Measurements from ENCODE around the gene RPS15.
"Not testable (repeated sequence)": the region's sequence is repeated elsewhere in the genome, so short reads cannot be mapped to it uniquely, and the experiment has no call there.

The RPS15 gene

DNA sequence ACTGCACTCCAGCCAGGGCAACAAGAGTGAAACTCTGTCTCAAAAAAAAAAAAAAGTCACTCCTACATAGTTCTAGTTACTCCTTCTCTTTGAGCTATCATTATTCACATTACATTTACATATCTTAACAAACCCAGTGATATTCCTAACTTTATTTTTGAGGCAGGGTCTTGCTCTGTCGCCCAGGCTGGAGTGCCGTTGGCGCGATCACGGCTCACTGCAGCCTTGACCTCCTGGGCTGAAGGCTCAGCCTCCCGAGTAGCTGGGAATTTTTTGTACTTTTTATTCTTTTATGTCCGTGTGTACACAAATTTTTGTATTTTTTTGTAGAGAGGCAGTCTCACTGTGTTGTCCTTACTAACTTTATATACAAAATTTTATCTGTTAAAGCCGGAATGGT is 587 bp upstream of the RPS15 start:
- no peak for FAIRE-seq

DNA sequence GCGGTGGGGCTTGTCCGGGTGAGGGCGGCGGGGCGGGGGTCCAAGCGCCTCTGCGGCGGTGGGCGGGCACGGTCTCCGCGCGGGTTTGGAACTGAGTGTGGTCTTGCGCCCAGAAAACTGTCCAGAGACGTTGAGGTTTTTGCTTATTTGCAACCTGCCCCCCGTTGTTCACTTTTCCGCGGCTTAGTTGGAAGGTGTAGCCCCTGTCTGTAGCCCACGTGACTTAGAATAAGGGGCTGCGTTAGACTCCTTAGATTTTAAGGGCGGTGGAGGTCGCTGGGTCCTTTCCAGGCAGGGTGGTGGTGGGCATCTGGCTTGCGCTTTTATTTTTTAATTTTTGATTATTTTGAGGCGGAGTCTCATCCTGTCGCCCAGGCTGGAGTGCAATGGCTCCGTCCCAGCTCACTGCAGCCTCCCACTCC is 748 bp downstream of the RPS15 start:
- no peak for FAIRE-seq

DNA sequence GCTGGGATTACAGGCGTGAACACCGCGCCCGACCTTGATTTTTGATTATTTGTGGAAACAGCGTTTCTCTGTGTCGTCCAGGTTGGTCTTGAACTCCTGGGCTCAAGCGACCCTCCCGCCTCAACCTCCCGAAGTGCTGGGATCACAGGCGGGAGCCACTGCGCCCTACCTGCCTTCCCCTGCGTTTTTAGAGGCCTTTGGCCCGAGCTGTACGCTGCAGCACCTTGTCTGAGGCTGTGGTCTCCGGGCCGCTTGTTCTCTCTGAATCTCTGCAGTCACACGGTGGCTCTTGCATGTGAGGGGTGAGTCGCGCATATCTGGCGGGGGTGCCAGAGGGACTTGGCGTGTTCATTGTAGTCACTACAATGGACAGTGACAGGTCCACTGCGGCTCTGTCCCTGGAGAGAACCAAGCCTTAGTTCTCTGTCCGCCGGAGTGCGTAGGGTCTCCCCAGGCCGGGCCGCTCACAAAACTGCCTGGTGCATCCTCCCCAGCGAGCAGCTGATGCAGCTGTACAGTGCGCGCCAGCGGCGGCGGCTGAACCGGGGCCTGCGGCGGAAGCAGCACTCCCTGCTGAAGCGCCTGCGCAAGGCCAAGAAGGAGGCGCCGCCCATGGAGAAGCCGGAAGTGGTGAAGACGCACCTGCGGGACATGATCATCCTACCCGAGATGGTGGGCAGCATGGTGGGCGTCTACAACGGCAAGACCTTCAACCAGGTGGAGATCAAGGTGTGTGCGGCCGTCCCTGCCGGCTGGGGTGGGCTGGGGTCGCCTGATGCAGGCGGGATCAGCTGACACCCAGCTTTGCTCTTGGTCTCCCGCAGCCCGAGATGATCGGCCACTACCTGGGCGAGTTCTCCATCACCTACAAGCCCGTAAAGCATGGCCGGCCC is 1.6 kb downstream of the RPS15 start:
- not testable (repeated sequence) for FAIRE-seq

DNA sequence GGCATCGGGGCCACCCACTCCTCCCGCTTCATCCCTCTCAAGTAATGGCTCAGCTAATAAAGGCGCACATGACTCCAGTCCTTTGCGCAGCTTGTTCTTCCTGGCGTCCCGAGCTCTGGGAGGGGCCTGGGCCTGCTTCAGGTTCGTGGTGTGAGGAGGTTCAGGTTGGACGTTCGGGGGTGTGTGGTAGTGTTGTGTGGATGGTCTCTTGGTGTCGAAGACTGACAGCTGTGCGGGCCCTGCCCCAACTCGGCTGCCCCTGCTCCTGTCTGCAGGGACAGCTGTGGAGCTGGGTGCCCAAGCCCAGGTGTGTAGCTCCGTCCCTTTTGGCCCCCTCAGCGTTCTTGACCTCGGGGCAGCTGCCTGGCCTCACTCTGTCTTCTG is 2.2 kb downstream of the RPS15 start:
- no peak for FAIRE-seq

DNA sequence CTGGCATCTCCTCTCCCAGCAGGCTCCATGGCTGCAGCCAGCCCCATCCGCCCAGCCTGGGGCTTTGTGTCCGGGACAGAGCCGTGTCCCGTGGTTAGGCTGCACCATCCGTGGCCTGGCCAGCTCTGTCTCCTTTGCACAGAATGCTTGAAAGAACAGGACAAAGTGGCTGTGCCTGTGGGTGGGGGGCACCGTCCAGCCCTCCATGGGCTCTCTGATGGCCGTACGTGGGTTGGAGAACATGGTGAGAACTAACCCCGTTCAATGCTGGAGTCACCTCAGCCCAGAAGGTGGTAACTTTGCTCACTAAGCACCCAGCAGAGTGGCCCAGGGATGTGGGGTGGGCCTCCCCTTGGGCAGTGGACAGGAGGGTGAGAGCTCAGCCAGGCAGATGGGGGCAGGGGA is 2.8 kb downstream of the RPS15 start:
- FAIRE-seq = no peak

DNA sequence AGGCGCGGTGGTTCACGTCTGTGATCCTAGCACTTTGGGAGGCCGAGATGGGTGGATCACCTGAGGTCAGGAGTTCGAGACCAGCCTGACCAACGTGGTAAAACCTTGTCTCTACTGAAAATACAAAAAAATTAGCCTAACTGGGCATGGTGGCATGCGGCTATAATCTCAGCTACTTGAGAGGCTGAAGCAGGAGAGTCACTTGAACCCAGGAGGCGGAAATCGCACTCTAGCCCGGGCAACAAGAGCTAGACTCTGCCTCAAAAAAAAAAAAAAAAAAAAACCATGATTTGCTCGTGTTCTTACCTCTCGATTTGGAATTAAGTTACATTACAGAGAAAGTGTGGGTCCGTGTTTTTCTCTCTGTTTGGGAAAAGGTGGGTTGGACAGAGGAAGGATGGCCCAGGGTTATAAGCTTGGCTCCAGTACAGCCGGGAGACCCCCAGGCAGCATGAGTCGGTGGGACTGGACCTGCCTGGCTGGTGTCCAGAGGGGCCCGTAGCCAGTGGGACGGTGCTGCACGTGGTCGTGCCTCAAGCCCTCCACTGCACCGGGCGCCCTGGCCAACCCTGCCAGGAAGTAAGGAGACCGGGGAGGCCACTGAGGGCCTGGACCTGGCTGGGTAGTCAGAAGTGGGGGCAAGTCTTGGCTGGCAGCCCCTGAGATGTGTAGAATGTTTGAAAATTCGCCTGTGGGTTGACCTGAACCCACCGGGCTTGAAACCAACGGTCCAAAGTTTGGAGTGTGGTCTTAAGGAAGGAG is 3.7 kb downstream of the RPS15 start:
- no peak for FAIRE-seq

DNA sequence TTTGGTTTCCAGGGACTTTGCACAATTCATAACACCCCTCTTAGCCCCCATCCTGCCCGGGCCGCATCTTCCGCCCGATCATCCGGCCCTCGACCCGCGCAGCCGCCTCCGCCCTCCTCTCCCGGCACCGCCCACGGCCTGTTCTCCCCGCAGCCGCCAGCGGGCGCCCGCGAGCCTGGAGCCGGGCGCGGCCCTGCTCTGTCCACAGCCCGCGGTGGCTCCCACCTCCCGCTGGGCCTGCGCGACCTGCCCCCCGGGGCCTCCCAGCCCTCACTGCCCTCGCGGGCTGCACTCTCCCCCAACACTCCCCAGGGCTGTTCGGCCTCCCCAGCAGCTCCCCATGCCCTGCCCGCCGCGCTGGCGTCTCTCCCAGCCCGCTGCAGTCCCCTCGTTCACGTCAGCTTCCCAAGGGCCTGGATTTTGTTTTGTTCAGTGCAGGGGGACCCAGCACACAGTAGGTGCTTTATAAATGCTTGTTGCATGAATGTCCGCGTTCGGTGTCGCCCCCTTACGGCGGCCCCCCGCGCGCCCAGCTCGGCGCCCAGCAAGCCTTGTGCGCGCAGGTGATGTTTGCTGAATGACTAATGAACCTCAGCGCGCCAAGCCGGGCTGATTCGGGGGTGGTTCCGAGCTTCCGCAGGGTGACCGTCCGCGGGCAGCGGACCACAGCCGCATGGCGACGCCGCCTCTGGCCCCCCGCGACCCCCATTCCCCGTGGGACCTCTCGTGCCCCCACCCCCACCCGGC is 7.2 kb downstream of the RPS15 start:
- no peak for FAIRE-seq

DNA sequence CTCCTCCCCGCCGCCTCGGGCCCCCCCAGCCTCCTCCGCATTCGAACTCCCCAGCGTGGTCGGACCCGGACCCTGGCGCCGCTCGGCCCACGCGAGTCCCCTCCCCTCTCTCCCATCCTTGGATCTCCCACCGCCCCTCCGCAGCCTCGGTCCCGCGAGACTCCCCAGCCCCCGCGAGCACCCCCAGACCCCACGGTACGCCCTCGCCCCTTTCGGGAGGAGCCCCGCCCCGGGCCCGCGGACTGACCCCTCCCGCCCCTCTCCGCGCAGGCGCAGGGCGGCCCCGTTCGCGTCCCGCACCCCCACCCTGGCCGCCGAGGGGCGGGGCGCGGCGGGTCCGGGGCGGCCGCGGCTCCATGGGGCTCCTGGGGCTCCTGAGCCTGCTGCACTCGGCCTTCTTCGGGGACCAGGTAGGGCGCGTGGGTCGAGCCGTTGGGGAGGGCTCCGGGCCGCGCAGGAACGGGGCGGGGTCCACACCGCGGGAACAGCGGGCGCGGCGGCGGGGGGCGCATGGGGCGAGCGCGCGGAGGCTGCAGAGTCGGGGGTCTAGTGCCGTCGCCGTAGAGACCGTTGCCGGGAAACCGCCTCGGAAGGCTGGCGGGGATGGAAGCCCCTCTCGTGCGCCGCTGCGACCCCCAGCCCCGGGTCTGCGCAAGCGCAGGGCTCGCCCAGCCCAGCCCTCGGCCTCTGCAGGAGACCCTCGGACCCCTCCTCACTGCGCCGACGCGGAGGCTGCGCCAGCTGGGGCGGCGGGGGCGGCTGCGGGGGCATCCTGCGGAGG is 7.9 kb downstream of the RPS15 start:
- FAIRE-seq = no peak

DNA sequence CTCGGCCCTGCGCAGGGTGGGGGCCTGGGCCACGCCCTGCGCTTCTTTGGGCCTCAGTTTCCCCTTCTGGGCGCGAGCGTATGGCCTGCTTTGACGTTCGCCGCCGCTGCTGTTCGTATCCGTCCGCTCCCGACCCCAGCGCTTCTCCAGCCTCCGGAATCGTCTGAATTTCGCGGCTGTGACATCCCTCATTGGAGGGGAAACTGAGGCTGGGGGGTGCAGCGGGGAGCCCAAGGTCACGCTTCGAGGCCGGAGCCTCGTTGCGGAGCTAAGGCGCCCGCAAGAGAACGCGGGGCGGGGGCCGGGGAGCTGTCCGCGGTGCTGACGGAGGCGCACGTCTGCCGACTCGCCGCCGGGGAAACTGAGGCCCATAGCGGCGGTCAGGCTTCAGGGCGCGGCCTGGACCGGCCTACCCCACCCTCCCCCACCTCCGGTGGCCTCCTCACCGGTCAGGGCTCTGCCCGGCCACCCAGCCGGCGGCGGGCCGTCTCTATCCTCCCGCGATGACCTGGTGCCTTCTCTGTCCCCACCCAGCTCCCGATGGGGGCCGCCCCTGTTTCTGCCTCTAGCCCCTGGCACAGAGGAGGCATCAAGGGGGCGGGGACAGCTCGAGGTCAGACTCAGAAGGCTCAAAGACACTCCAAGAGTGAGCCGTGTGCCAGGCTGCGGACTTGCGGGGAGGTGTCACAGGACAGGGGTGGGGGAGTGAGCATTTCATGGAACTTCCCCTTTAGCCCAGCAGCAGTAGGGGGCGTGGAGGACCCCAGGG is 8.7 kb downstream of the RPS15 start:
- FAIRE-seq = no peak

DNA sequence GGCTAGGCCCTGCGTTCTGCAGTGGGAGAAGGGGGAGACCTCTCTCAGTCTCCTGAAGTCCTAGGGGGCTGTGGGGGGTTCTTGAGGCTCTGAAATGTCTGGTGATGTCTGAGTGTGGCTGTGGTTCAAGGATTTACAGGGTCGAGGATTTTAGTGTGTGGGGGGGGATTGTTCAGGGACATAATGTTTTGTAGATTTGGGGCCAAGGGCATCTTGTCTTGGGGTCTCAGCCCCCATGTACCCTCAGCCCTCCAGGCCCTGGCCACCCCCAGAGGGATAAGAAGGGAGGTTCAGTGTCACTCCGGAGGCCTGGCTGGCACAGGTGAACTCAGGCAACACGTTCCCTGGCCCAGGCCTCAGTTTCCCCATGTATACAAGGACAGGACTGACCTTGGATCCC is 9.3 kb downstream of the RPS15 start:
- FAIRE-seq = no peak

DNA sequence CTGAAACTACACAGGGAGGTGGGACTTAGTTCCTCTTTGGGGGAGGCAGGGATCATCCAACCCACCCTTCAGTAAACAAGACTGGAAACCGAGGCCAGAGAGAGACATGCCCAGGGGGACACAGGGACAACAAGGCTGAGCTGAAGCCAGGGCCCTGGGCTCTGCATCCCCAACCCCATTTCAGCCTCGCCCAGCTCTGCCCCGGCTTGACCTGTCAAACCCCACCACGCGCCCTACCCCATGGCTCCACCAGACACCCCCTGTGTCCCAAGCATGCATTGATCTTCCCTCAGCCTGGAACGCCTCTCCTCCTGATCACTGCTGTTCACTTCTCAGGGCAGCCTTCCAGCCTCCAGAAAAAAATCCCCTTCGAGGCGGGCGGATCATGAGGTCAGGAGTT is 9.7 kb downstream of the RPS15 start:
- no peak for FAIRE-seq

DNA sequence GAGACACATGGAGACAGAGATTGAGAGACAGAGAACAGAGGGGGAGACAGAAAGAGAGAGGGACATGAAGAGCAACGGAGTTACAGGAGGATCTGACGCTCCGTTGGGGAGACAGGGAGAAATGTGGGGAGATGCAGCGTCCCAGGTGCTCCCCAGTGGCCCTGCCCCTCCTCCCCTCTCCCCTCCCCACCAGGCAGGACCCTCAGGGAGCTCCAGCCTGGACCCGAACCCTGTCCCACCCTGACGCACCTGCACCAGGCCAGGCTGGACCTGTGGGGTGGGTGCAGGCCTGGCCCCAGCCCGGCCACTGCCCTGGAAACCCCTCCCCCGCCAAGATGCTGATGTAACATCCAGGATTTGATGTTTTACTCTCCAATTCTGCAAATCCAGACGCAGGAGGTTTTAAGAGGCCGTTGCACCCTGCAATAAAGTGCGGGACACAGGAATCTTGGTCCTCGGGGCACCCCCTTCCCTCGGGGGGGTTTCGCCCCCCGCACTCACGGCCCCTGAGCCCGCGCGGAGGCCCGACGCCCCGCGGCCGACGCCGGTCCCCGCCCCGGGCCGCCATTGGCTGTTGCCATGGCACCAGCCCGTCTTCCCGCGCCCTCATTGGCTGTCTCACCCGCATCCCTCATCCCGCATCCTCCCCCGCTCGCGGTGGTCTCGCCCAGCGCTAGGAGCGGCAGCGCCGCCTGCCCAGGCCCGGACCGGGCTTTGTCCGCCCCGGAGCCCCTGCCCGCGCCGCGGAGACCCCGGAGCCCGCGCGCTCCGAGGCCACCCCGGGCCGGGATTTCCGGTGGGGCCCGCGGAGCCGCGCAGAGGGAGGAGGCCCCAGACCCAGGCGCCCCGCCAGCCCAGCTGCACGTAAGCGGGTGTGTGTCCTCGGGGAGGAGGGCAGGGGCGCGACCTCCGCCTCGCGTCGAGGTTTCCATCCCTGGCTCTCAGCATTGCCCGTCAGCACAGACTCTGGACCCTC is 11.6 kb downstream of the RPS15 start, which contains the start of gene APC2:
TSS of gene APC2 (plus strand) at position 655 of the 976 bp plus-strand sequence. CDS start 2,881 bp downstream, outside the sequence.
- no peak for FAIRE-seq

DNA sequence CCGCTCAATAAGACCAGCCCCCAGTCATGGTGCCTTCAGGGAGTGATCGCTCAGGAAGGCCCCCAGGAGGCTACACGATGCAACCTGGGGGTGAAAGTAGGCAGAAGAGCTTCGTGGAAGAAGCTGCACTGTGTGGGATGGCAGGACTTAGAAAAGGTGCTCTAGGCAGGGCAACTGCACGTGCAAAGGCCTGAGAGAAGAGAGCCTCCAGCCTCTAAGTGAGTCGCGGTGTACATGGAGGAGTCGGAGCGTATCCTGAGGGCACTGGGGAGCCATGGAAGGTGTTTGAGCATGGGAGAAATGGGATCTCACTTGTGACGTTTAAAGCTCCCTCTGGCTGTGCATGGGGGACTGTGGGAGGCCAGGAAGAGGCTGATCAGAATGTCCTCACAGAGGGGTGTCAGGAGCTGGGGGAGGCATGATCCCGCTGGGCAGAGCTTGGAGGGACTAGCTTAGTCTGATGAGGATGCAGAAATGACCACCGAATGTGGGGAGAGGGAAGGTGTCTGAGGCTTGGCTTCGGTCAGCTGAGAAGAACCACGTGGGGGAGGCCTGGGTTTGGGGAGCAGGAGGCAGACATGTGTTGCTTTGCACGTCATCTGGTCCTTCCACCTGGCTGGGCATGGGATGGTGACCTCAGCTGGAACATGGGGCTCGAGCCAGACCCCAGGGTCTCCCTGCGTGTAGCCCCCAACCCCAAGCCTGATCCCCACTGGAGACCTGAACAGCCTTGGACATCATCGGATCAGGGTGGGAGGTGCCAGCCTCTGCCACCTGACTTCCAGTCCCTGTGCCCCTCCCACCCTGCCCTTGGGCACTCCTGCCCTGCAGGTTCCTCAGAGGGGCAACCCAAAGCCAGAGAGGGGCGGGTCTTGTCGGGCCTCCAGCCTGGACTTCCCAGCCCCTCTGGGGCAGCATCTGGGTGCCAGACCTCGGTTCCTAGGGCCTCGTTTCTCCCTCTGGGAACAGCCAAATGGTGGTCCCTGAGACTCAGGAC is 12.8 kb downstream of the RPS15 start:
- FAIRE-seq = no peak

DNA sequence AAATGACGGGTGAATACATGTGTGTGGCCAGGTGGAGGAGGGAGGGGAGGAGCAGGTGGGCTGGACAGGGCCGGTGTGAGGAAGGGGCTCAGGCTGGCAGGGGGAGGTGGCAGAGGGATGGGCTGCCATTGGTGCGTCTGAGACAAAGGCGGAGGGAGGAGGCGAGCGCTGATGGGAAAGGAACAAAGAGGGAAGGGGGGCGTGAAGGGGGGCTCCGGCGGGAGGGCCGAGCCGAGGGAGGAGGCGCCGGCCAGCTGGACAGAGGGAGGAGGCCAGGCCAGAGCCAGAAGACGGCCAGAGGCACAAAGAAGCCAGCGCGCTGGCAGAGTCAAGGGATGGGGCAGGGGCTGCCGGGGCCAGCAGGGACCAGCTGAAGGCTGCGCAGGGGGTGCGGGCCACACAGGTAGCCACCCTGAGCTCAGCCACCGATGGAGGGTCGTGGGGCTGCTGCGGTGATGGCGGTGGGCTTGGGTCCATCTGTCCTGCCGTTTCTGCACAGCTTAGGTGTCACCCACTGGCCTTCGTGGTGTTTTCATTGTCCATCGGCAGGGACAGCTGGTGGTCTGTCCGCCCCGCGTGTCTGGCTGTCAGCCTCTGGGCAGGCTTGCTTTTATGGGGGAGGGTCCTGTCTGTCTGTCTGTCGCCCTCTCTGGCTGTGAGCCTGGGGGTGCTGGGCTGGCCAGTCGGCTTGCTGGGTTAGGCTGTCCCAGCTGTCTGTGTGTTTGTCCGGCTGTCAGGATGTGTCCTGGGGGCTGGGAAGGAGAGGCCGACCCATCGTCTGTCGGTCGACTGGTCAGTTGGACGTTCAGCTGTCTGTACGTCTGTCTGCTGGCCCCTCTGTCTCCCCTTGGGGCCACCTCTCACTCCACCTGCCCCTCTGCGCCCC is 14.0 kb downstream of the RPS15 start:
- no peak for FAIRE-seq

DNA sequence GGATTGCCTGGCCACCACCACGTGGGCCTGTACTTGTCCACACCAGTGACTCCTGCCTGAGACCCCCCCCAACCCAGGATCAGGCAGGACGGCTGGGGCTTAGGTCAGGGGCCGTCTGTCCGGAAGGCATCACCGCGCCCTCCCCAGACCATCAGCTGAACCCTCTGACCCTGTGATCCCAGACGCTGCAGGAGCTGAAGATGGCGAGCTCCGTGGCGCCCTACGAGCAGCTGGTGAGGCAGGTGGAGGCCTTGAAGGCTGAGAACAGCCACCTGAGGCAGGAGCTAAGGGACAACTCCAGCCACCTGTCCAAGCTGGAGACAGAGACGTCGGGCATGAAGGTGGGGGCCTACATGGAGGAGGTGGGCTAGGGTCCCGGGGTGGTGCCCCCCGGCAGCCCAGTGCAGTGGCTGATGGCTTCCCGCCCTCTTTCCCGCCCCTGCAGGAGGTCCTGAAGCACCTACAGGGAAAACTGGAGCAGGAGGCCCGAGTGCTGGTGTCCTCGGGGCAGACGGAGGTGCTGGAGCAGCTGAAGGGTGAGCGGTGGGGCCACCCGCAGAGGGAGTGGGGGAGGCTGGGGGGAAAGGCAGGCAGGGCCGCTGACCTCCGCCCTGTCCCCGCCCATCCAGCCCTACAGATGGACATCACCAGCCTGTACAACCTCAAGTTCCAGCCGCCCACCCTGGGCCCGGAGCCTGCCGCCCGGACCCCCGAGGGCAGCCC is 14.8 kb downstream of the RPS15 start:
- no peak for FAIRE-seq

DNA sequence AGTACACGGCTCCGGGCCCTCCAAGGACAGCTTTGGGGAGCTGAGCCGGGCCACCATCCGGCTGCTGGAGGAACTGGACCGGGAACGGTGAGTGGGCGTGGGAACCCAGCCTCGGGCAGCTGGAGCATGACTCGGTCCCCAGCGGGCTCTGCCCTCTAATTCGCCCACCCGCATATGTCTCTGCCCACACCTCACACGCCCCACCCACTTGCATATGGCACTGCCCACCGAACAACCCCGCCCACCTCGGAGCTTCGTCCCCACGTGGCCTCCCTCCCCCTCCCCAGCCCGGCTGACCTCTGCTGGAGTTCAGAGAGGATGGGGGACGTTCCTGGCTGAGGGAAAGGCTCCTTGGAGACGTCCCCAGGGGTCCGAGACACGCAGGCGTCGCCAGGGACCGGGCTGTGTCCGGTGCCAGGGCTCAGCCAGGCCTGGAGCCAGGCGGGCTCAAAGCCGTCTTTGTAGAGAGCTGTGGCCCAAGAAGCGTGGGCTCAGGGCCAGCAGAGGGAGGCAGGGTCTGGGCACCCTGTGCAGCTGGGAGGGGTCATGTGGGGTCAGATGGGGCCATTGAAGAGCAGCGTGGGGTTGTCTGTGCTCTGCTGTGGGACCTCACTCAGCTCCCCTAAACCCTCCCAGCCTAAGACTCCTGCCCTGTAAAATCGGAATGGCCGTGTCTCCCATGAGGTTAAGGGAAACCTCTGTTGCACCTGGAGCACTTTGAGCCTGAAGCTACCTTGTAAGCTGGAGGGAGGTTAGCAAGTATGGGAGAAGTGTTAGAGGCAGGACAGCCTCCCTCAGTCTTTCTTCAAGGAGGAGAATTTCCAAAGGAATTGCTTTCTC is 15.5 kb downstream of the RPS15 start:
- no peak for FAIRE-seq

DNA sequence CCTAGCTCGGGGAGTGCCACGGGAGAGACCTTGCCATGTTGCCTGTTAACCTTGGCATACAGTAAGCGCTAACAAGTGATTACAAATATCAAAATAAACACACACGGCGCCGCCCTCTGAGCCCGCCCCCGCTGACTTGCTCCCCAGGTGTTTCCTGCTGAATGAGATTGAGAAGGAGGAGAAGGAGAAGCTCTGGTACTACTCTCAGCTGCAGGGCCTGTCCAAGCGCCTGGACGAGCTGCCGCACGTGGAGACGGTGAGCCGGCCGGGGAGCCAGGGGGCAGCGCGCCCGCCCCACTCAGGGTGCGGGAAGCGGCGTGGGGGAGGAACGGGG is 16.8 kb downstream of the RPS15 start:
- no peak for FAIRE-seq

All from G401.6 (cell line).